Measurements from ENCODE around the gene RNF121. TPM values are rescaled to one million over a fixed set of nuclear protein-coding genes. Genes with fewer than 3 reads are reported as not detected.

RNF121 gene
- total and polyA plus RNA-seq, 2 of the 8 experiments (the other 6 are each of a cell fraction or from before 2014, with no cell fraction given) = 39.7 to 51.6 TPM

GRCh38 chr11:72045849-72046248, 117.0 kb downstream of the RNF121 start:
- H3K18ac ChIP-seq (ENCODE audit: extremely low read depth, low read length) = no peak overlapping the region
- H2BK12ac ChIP-seq (ENCODE audit: low read depth, low read length) = no peak overlapping the region
- CTCF ChIA-PET (ENCODE audit: partially characterized antibody) = interaction anchor here (1.1 to 3.2 kb wide), 4 partner anchors 10 to 45 kb away, joined by 4 to 18 read pairs (median 7); no protein-coding TSS in a partner anchor
- no peak overlapping the region for H3K56ac ChIP-seq (replicated peaks; ENCODE audit: insufficient read length, low read depth, low read length)
- H3K9ac ChIP-seq (replicated peaks in 1 of 4; ENCODE audit: extremely low read depth in 1 of 4, low read depth in 3 of 4, low read length in 3 of 4) = no peak overlapping the region
- no peak overlapping the region for H2BK120ac ChIP-seq (replicated peaks; ENCODE audit: low read depth, low read length)
- peaks cover 3 to 16% (median 14%) of the 10 kb centered on the region in 4 experiments for H3K4me1 ChIP-seq (replicated peaks in 1 of 4; ENCODE audit: control insufficient read depth in 3 of 4, insufficient read depth in 4 of 4, low read length in 3 of 4)
- no peak overlapping the region for H2AFZ ChIP-seq (ENCODE audit: low read length)
- H3K27ac ChIP-seq (ENCODE audit: low read depth, low read length) = no peak overlapping the region
- H4K91ac ChIP-seq (replicated peaks; ENCODE audit: insufficient read length, low read length) = no peak overlapping the region
- WGBS, 2 experiments (ENCODE audit: extremely low coverage in 1 of 2, insufficient coverage in 1 of 2, insufficient read length in 1 of 2, insufficient replicate concordance in 2 of 2, low coverage in 1 of 2, low lambda C conversion rate in 2 of 2, missing lambda C conversion rate in 1 of 2) = 82% methylated on average over 5 of the region's 5 CpGs; no CpG with 5 or more reads in 1 of the 2 experiments
- H3K9me3 ChIP-seq (ENCODE audit: insufficient read depth in 2 of 2, low read depth in 1 of 2, low read length in 1 of 2) = no peaks in the 10 kb centered on the region
- FAIRE-seq = no peak
- no peak overlapping the region for H2AK5ac ChIP-seq (ENCODE audit: low read depth, low read length)
- H3K4ac ChIP-seq (replicated peaks; ENCODE audit: insufficient read length, low read depth, low read length) = no peak overlapping the region
- H2BK20ac ChIP-seq (ENCODE audit: low read length) = no peak overlapping the region
- peak overlapping the region; percentile 91 for H4K8ac ChIP-seq (ENCODE audit: extremely low read depth, insufficient read depth, low read length)
- H2BK15ac ChIP-seq (ENCODE audit: low read length) = no peak overlapping the region
- TF ChIP-seq E2F6 (IDR thresholded peaks at IDR 0.05) (peak; percentile 52; the same call in 1 of the 2 replicates), MAX (IDR thresholded peaks at IDR 0.05) (0 out of 2 replicates have a peak, but pooled peaks have one; percentile 29), TAF7 (optimal IDR thresholded peaks at IDR 0.05; ENCODE audit: borderline replicate concordance, low read depth, low read length) (no peak), ZNF274 (IDR thresholded peaks at IDR 0.05; ENCODE audit: borderline replicate concordance, extremely low read depth, low read length) (no peak), JUN (IDR thresholded peaks at IDR 0.05; ENCODE audit: low read depth, low read length) (no peak)
- no peak overlapping the region for H2BK5ac ChIP-seq (ENCODE audit: low read depth, low read length)
- H3K79me2 ChIP-seq (ENCODE audit: control insufficient read depth in 1 of 2, insufficient read depth in 2 of 2, low read length in 2 of 2) = peaks cover 0 to 59% of the 10 kb centered on the region in 2 experiments; a peak in 2 of 4 replicates
- no peaks in the 10 kb centered on the region for H3K27me3 ChIP-seq (replicated peaks in 1 of 4; ENCODE audit: control insufficient read depth in 3 of 4, extremely low read depth in 1 of 4, insufficient read depth in 3 of 4, low read length in 3 of 4)
- H3K4me2 ChIP-seq (ENCODE audit: insufficient read depth in 1 of 2, low read depth in 2 of 2, low read length in 2 of 2) = no peak overlapping the region
- no peaks in the 10 kb centered on the region; a peak in 1 of 8 replicates for H3K36me3 ChIP-seq (ENCODE audit: control insufficient read depth in 2 of 4, insufficient read depth in 4 of 4, low read length in 3 of 4)
- no peak overlapping the region for H3K4me3 ChIP-seq (ENCODE audit: extremely low read depth in 1 of 4, insufficient read depth in 2 of 4, low read depth in 3 of 4, low read length in 4 of 4)
- no peak for DNase-seq (ENCODE audit: low read depth in 1 of 2, low spot score in 2 of 2)
- H4K5ac ChIP-seq (ENCODE audit: insufficient read length, low read depth, low read length) = no peak overlapping the region
- H3K23me2 ChIP-seq (ENCODE audit: low read depth, low read length) = peaks cover 5% of the 10 kb centered on the region; the same call in 1 of the 2 replicates
- peaks cover 4% of the 10 kb centered on the region for H3K79me1 ChIP-seq (ENCODE audit: low read depth, low read length)
- POLR2A ChIA-PET (ENCODE audit: partially characterized antibody) = interaction anchor here (0.5 to 1.5 kb wide), 3 partner anchors 13 to 44 kb away, joined by 3 to 6 read pairs (median 3); no protein-coding TSS in a partner anchor
- no peak overlapping the region for H3K23ac ChIP-seq (ENCODE audit: insufficient read length)
- peaks cover 0 to 5% of the 10 kb centered on the region in 2 experiments for H4K20me1 ChIP-seq (replicated peaks in 1 of 2; ENCODE audit: control insufficient read depth in 1 of 2, insufficient read depth in 2 of 2, low read length in 2 of 2)
- no peak overlapping the region for H3K14ac ChIP-seq (ENCODE audit: insufficient read length)

Data from H1 (cell line).